Trophoblast cell (in vitro differentiated cells and primary cell): ENCODE data around the gene DAB2.

Experiments used
- DNase-seq, 2 donors: peaks; one replicate each; pipeline ENCODE4 v3.0.0-alpha.2; 2016
- H2AFZ ChIP-seq: 2 replicates; pipeline ENCODE4 v1.6.1; 2013; ENCODE audit warnings: low read length, moderate library complexity, mild to moderate bottlenecking; ENCODE audit not compliant: insufficient read depth, poor library complexity
- H2AK5ac ChIP-seq: 2 replicates; pipeline ENCODE4 v1.6.1; 2013; ENCODE audit warnings: mild to moderate bottlenecking, low read length
- H2BK120ac ChIP-seq: 2 replicates; pipeline ENCODE4 v1.6.1; 2013; ENCODE audit warnings: low read length, mild to moderate bottlenecking, moderate library complexity; ENCODE audit not compliant: insufficient read depth, poor library complexity
- H2BK12ac ChIP-seq: 2 replicates; pipeline ENCODE4 v1.6.1; 2013; ENCODE audit warnings: mild to moderate bottlenecking, low read length, moderate library complexity
- H2BK5ac ChIP-seq: 2 replicates; pipeline ENCODE4 v1.6.1; 2013; ENCODE audit warnings: low read length, low read depth, moderate library complexity, mild to moderate bottlenecking; ENCODE audit not compliant: poor library complexity
- H3K14ac ChIP-seq: 2 replicates; pipeline ENCODE4 v1.6.1; 2013; ENCODE audit warnings: mild to moderate bottlenecking, low read length
- H3K18ac ChIP-seq: 2 replicates; pipeline ENCODE4 v1.6.1; 2013; ENCODE audit warnings: mild to moderate bottlenecking, low read length
- H3K23ac ChIP-seq: 2 replicates; pipeline ENCODE4 v1.6.1; 2013; ENCODE audit warnings: low read length
- H3K27ac ChIP-seq: 2 replicates; pipeline ENCODE4 v1.5.1; 2013; ENCODE audit warnings: low read depth, mild to moderate bottlenecking, inconsistent platforms, low read length, moderate library complexity
- H3K27me3 ChIP-seq: 2 replicates; pipeline ENCODE4 v1.6.1; 2013; ENCODE audit warnings: inconsistent platforms, mild to moderate bottlenecking, low read length, moderate library complexity; ENCODE audit not compliant: insufficient read depth
- H3K36me3 ChIP-seq, 2 experiments: 1 replicate in 1 of 2; 2 replicates in 1 of 2; pipeline ENCODE4 v1.6.1; 2013; ENCODE audit warnings: low read length in 2 of 2, mild to moderate bottlenecking in 2 of 2, moderate library complexity in 1 of 2; ENCODE audit not compliant: insufficient read depth in 2 of 2, control insufficient read depth in 1 of 2
- H3K4ac ChIP-seq: 2 replicates; pipeline ENCODE4 v1.6.1; 2013; ENCODE audit warnings: low read depth, mild to moderate bottlenecking, low read length, moderate library complexity
- H3K4me1 ChIP-seq, 2 experiments: 1 replicate in 1 of 2; 2 replicates in 1 of 2; pipeline ENCODE4 v1.6.1; 2013; ENCODE audit warnings: low read length in 2 of 2, mild to moderate bottlenecking in 2 of 2, moderate library complexity in 1 of 2; ENCODE audit not compliant: insufficient read depth in 2 of 2, control insufficient read depth in 1 of 2
- H3K4me2 ChIP-seq: 2 replicates; pipeline ENCODE4 v1.6.1; 2013; ENCODE audit warnings: inconsistent platforms, mild to moderate bottlenecking, low read length, moderate library complexity
- H3K4me3 ChIP-seq: 2 replicates; pipeline ENCODE4 v1.5.1; 2013; ENCODE audit warnings: mild to moderate bottlenecking, low read depth, low read length, inconsistent platforms
- H3K79me1 ChIP-seq: one replicate; pipeline ENCODE4 v1.6.1; 2013; ENCODE audit warnings: low read length
- H3K79me2 ChIP-seq: 2 replicates; pipeline ENCODE4 v1.6.1; 2013; ENCODE audit warnings: low read length, mild to moderate bottlenecking; ENCODE audit not compliant: control insufficient read depth, insufficient read depth, poor library complexity
- H3K9ac ChIP-seq: 2 replicates; pipeline ENCODE4 v1.6.1; 2013; ENCODE audit warnings: mild to moderate bottlenecking, low read length
- H3K9me3 ChIP-seq: 2 replicates; pipeline ENCODE4 v1.6.1; 2013; ENCODE audit warnings: low read depth, mild to moderate bottlenecking, control low read depth, inconsistent platforms, low read length; ENCODE audit not compliant: insufficient read depth
- H4K12ac ChIP-seq: 2 replicates; pipeline ENCODE4 v1.6.1; 2013; ENCODE audit warnings: low read depth, mild to moderate bottlenecking, low read length, moderate library complexity
- H4K8ac ChIP-seq: 2 replicates; pipeline ENCODE4 v1.6.1; 2013; ENCODE audit warnings: low read depth, mild to moderate bottlenecking, low read length, moderate library complexity
- H4K91ac ChIP-seq: one replicate; pipeline ENCODE4 v1.6.1; 2013; ENCODE audit warnings: low read depth, mild to moderate bottlenecking, low read length, moderate library complexity
- WGBS: extraction: QIAGEN DNeasy Blood & Tissue Kit; methylation state at CpG from one replicate; pipeline ENCODE4 v1.1.7; 2013; ENCODE audit warnings: missing lambda C conversion rate; ENCODE audit not compliant: insufficient read length, insufficient coverage; ENCODE audit errors: extremely low coverage; 5-methylcytosine and 5-hydroxymethylcytosine counted together

Gene DAB2

GRCh38 chr5:39447968-39448367, 23.2 kb upstream of the DAB2 start:
- Histone ChIP-seq H3K4me3 (no peak overlapping the region), H3K14ac (no peak overlapping the region), H4K91ac (no peak overlapping the region), H2BK5ac (no peak overlapping the region), H3K4ac (no peak overlapping the region), H3K27me3 (no peaks in the 10 kb centered on the region), H3K79me2 (no peaks in the 10 kb centered on the region), H3K4me2 (no peak overlapping the region), H3K36me3 (no peaks in the 10 kb centered on the region), H3K27ac (no peak overlapping the region), H3K23ac (no peak overlapping the region), H2BK120ac (no peak overlapping the region), H2AK5ac (no peak overlapping the region), H3K79me1 (no peaks in the 10 kb centered on the region), H4K8ac (no peak overlapping the region), H3K4me1 (no peaks in the 10 kb centered on the region), H3K9ac (no peak overlapping the region), H4K12ac (no peak overlapping the region), H3K9me3 (no peaks in the 10 kb centered on the region), H2AFZ (no peak overlapping the region), H3K18ac (no peak overlapping the region), H2BK12ac (no peak overlapping the region)
- DNase-seq = no peak
- no CpG with 5 or more reads among the region's 12 CpGs for WGBS

GRCh38 chr5:39447059-39447458, 22.3 kb upstream of the DAB2 start:
- Histone ChIP-seq H3K9me3 (no peaks in the 10 kb centered on the region), H4K91ac (no peak overlapping the region), H3K4me2 (no peak overlapping the region), H2BK120ac (no peak overlapping the region), H3K27ac (no peak overlapping the region), H4K8ac (no peak overlapping the region), H3K79me1 (no peaks in the 10 kb centered on the region), H2BK12ac (no peak overlapping the region), H3K4me3 (no peak overlapping the region), H2AK5ac (no peak overlapping the region), H3K23ac (no peak overlapping the region), H3K79me2 (no peaks in the 10 kb centered on the region), H3K18ac (no peak overlapping the region), H3K9ac (no peak overlapping the region), H2BK5ac (no peak overlapping the region), H2AFZ (no peak overlapping the region), H3K14ac (no peak overlapping the region), H3K4ac (no peak overlapping the region), H3K4me1 (no peaks in the 10 kb centered on the region), H3K36me3 (no peaks in the 10 kb centered on the region), H4K12ac (no peak overlapping the region), H3K27me3 (no peaks in the 10 kb centered on the region)
- no CpG with 5 or more reads among the region's 3 CpGs for WGBS
- no peak for DNase-seq

- Histone ChIP-seq H3K18ac (no peak overlapping the region), H3K4me2 (no peak overlapping the region), H2BK12ac (no peak overlapping the region), H4K8ac (peak overlapping the region; percentile 54), H4K91ac (no peak overlapping the region), H2AK5ac (no peak overlapping the region), H3K27me3 (no peaks in the 10 kb centered on the region), H3K4me3 (no peak overlapping the region), H3K14ac (no peak overlapping the region), H3K79me1 (no peaks in the 10 kb centered on the region), H4K12ac (no peak overlapping the region), H3K9ac (no peak overlapping the region), H3K36me3 (no peaks in the 10 kb centered on the region), H3K27ac (no peak overlapping the region), H3K4ac (no peak overlapping the region), H3K79me2 (no peaks in the 10 kb centered on the region), H2AFZ (no peak overlapping the region), H2BK120ac (no peak overlapping the region), H2BK5ac (no peak overlapping the region), H3K23ac (no peak overlapping the region), H3K4me1 (no peaks in the 10 kb centered on the region), H3K9me3 (no peaks in the 10 kb centered on the region)
- DNase-seq = no peak
- WGBS = no CpG with 5 or more reads among the region's 3 CpGs
These were observed 21.5 kb upstream of the DAB2 start for GRCh38 chr5:39446231-39446630.

- Histone ChIP-seq H4K91ac (no peak overlapping the region), H3K9me3 (no peaks in the 10 kb centered on the region), H3K14ac (no peak overlapping the region), H3K27ac (no peak overlapping the region), H3K4me1 (no peaks in the 10 kb centered on the region), H3K9ac (no peak overlapping the region), H4K8ac (no peak overlapping the region), H4K12ac (no peak overlapping the region), H2BK5ac (no peak overlapping the region), H3K79me2 (no peaks in the 10 kb centered on the region), H3K4me3 (no peak overlapping the region), H2BK12ac (no peak overlapping the region), H3K79me1 (no peaks in the 10 kb centered on the region), H3K36me3 (no peaks in the 10 kb centered on the region), H3K4ac (no peak overlapping the region), H3K18ac (no peak overlapping the region), H3K27me3 (no peaks in the 10 kb centered on the region), H2AK5ac (no peak overlapping the region), H2BK120ac (no peak overlapping the region), H2AFZ (no peak overlapping the region), H3K4me2 (no peak overlapping the region), H3K23ac (no peak overlapping the region)
- WGBS = no CpG with 5 or more reads among the region's 2 CpGs
- DNase-seq = no peak
These were observed 19.1 kb upstream of the DAB2 start for GRCh38 chr5:39443911-39444310.
